GM19467 (cell line): ENCODE results near the gene FHIT.
"Not testable (repeated sequence)": the region's sequence is repeated elsewhere in the genome, so short reads cannot be mapped to it uniquely, and the experiment has no call there.

Experiments used
- ATAC-seq: cut with Tn5 transposase; IDR thresholded peaks from one replicate; pipeline ENCODE4 v1.9.1; 2021; ENCODE audit warnings: mild to moderate bottlenecking, moderate library complexity; ENCODE audit not compliant: unreplicated experiment

The FHIT gene

DNA sequence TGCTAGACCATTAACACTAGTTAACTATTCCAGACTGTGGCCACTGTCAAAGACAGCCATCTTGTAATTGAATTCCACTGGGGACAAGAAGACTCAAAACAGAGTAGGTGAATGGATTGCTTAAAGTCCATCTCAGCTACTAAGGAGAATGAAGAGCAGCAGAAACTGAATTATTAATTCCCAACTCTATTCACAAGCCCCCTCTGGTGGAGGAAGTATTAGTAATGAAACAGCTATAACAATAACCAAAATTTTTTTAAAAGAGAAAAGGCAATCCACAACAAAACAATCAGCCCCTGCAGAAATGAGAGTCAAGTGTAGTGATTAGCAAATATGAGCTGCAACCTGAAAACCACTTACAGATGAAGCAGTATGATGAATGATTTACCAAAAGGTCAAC, 302.8 kb downstream of the FHIT start:
- no peak for ATAC-seq

DNA sequence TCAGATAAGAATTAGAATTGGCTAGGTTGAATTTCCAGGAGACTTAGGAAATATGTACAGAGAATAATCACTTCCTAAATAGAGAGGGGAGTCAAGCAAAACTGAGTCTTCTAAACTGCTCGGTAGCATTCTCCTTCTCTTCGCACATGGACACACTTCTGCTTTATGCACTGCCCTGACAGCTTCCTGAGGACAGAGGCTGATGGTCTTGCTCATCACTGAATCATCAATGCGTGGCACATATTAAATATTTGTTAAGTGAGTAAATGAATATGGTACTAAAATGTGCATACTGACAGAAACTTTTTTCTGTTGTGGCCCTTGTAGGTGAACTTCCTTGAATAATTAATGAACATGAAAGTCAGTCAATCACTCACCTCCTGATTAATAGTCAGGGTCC, 315.5 kb downstream of the FHIT start:
- no peak for ATAC-seq

DNA sequence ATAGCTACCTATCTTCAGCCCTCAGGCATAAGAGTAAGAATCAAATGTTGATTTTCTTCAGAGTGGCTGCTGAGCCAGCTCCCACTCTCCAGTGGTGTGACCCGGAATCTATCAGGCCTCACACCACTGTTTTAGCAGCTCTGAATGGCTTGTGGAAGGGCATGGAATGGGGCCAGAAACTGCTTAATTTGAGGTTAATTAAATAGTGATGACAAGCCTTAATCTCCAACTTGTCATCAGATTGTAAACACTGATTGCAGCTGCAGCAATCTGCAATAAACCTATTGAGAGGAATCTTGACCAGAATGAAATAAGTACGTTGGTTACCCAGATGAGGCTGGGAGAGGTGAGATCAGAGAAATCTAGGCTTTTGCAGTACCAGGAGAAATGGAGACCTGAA, 317.4 kb downstream of the FHIT start:
- ATAC-seq: no peak

DNA sequence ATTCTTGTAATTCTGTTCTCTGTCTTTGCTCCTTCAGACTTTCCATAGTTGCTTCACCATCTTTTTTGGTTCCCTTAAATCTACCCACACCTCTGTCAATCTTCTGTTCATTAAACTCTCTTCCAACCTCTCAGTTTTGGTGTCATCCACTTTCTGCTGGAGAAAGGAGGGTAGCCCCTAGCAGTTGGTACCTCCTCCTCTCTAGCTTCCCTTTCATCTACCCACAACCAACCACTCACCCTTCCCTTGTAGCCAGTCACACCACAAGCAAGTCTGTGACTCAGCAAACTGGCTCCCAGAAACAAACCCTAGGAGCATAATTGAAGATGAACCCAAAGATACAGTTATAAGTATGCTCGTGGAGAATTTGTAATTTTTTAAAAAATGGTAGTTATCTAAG, 318.6 kb downstream of the FHIT start:
- ATAC-seq: no peak

DNA sequence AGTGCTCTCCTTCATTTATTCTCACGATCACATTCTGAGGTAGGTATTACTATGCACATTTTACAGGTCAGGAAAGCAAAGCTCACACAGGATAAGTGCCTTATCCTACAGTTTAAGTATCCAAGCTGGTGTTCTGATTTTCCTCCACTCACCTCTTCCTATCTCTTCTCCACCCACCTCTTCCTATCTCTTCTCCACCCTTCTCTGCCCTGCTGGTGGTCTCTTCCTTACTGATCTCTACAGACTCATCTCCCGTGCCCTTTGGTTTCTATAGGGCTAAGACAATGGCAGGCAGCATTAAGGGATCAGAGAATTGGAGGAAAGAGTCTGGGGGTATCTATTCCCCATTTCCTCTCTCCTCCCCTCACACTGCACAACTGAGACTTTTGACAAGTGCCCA, 319.1 kb downstream of the FHIT start:
- no peak for ATAC-seq

DNA sequence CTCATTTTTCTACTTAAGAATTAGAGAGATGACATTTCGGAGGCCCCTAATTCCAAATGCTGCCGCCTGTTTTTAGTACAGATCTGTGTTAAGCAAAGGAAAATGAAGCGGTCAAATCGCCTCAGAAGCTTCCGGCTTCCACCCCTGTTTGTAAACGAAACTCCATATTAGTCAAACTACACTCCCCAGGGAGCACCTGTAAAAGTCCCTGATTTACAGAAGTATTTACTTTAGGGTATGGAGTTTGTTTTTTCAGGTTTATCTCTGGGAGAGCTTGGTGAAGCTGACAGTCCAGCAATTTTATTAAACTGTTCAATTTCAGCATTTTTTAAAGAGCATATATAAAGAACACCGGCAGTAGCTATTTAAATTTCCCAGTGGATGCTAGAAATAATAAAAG, 319.8 kb downstream of the FHIT start:
- no peak for ATAC-seq

DNA sequence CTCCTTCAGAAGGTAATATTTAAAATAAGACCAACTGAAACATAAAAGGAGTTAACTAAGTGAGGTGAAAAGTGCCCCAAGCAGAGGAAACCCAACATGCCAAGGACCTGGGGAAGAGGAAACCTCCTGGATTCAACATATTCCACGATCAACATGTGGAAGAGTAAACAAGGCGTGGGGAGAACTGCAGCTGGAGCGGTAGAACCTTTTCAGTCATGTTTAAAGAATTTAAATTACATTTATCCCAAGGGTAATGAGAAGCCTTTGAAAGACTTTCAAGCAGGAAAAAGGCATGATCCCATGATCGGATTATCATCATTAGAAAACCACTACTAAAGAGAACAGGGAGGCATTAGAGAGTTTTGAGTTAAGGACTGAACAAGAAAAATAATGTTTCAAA, 330.7 kb downstream of the FHIT start:
- ATAC-seq: no peak

DNA sequence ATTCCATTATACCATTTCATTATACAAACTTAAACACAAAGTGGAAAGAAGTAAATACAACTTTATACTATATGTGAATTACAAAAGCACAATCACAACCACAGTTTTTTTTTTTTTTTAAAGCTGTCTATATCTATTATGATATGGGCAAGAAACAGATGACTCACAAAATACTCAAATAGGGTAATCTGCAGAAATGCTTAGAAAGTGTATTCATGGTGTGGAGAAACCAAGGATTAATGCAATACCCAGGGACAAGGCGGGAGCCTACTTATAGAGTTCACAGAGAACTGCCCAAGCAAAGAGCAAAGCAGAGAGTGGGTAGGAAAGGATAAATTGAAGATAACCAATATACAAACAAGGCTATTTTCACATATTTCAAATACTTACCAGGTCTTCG, 332.0 kb downstream of the FHIT start:
- ATAC-seq: no peak

DNA sequence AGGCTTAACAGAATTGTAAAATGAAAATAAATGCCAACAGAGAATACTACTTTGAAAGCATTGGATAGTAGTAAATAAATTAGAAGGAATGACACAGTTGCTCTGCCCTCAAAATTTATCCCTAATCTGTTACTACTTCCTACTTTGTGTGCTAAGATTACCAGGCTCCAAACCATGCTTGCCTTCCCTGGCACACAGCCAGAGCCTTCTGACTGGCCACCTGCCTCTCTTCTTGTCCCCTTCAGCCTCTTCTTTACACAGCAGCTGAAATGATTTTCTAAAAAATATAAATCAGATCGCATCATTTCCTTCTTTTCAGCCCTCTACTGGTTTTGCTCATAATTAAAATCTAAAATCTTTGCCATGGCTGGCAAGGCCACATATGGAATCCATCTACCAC, 334.1 kb downstream of the FHIT start:
- ATAC-seq: no peak

DNA sequence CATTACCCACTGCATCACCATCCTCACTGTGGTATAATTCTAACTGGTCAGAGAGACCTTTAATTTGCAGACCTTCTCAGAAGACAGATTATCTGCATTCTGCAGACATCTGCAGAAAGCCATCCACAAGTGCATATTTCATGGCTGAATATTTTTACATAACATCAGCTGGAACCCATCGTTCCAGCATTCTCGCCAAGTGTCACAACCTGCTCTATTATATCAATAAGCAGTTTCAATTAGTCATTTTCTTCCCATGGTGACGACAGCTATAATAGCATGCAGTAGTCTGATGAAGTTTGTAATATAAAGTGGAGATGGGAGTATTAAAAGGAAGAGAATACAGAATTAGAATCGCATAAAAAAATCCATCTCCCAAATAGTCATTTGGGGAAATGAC, 334.7 kb downstream of the FHIT start:
- ATAC-seq: no peak

DNA sequence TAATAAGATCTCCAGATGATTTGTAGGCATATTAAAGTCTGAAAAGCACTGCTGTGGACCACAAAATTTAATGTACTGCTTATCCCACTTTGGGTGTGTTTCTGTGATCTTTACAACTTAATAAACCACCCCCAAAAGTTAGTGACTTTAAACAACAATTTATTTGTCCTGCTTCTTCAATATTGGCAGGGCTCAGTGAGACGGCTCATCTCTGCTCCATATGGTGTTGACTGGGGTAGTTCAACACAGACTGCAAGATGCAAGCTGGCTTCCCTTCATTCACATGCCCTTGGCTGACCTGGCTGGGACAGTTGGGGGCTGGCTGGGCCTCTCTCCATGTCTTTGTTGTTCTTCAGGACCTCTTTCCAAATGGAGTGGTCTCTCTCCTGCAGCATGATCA, 337.8 kb downstream of the FHIT start:
- ATAC-seq: no peak

DNA sequence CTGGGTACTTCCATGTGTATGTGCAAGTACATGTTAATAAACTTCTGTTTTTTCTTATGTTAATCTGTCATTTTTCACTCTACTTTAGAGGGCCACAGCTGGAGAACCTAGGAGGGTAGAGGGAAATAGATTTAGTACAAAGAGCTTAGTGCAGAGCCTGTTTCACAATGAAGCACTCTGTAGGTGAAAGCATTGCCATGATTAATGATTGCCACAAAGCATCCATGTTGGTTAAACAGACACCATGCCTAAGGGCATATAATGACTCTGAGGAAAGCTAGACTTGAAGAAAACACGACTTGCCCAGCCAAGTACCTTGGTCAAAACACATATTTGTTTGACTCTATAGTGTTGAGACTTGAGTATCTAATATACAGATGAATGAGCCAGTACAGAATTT, 338.4 kb downstream of the FHIT start:
- no peak for ATAC-seq

DNA sequence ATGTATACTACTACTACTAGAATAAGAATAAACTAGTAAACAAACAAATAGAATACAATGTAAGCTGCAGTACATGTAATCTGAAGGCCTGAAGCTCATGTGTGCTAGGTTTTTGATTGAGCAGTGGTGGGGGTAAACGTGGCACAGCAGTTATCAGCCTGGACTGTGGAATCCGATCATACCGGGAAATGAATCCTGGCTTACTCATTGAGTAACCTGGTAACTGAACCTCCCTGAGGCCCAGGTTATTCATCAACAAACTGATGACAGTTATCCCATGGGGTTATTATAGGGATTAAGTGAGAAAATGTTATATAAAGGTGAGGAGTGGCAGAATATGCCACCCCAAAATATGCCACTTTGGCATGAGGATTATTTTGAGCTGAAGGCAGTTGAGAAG, 339.1 kb downstream of the FHIT start:
- no peak for ATAC-seq

DNA sequence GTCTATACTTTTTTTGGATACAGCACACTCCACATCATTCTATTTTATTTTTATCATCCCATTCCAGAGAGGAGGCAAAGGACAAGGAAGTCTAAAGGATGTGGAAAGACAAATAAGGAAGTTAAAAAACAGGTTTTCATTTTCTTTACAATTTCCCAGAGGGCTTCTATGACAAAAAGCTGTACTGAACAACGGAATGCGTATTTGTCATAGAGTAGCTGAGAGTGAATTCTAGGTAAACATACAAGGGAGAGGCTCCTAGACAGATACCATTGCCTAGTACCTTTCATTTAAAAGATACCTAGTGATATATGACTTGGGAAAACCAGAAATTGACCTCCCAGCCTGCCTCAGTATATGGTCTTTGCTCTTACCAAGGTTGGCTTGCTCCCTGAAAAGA, 341.7 kb downstream of the FHIT start:
- ATAC-seq: no peak

DNA sequence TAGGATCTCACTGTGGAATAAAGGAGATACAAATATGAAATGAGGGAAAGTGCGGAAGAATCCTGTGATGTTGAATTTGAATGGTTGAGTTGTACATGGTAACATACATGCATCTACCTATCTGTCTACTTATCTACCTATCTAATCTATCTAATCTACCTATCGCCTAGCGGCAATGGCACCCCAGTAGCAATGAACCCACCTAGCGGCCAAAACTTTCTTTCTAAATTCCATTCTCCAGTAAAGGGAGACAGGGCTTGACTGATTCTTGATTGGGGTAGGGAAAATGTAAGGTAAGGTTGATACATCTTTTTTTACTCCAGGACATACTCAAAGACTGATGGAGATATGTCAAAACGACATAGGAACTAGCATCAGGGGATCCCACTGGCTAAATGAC, 345.0 kb downstream of the FHIT start:
- no peak for ATAC-seq

DNA sequence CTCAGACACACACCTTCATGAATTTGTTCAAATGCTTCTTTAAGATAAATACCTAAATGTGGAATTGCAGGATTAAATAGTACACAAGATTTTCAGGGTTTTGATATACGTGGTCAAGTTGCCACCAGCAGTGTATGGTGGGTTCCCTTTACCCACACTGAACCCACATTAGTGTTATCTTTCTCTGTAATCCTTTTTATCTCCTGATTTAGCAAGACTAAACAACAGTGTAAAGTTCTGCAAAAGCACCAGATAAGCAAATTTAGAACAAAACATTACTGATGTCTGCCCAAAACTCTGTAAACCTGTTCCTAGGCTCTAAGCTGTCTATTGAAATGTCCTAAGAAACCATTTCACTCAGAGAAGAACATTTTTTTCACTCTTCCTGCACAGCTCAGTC, 352.9 kb downstream of the FHIT start:
- ATAC-seq: no peak

DNA sequence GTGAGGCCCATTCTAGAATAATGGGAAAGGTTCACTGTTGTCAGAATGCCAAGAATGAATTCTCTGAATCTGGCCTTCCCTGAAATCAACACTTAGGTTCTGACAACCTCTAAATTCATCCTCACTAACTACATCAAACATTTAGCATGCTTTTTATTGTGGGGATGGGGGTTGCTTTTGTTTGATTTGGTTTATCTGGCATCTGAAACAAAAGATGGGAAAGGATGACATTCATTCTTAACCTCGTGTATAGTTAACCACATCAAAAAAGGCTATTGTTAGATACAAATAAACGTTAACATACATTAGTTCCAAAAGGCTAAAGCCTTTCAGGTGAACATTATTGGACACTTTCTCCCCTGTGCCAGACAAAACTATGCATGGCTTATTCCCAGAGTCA, 357.3 kb downstream of the FHIT start:
- no peak for ATAC-seq

DNA sequence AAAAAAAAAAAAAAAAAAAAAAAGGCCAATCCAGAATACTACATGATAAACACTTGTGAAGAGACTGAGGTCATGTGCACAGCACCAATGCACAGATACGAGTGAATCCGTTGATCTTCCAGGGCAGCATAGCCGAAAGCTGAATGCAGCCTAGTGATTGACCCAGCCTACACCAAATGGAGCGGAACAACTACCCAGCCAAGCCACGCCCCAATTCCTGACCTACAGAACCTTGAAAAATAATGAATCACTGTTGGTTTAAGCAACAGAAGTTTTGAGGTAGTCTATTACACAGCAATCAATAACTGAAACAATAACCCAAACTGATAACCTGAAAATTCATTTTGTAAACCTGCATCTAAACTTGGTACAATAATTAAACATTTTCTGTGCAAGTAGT, 361.0 kb downstream of the FHIT start:
- ATAC-seq: no peak

DNA sequence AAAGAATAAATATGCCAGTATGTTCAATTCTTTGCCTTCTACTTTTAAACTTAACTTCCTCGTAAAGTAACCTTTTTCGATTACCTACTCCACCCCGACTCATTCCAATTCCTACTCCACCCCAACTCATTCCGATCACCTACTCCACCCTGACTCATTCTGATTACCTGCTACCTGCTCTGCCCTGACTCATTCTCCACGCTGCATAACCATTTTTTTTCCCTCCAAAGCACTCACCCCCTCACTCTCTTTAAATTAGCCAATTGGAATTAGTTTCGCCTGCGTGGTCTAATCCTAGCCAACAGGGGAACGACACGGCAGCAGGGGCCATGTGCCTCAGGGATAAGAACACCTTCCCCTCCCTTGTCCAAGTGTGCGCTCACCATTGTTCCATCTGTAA, 362.3 kb downstream of the FHIT start:
- ATAC-seq: not testable (repeated sequence)

DNA sequence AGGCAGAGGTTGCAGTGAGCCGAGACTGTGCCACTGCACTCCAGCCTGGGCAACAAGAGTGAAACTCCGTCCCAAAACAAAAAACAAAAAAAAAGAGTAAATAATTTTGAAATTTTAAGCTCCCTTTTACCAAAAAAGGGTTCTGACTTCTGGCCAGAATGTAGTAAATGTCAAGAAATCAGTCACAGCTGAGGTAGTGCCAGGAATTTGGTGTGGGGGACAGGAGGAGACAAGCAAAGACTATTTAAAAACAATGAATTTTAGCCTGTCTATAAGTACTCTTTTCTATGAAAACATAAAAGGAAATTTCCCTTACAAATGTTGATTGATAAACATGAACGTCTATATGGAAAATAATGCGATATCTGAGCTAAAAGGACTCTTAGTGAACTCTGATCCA, 363.7 kb downstream of the FHIT start:
- ATAC-seq: no peak

DNA sequence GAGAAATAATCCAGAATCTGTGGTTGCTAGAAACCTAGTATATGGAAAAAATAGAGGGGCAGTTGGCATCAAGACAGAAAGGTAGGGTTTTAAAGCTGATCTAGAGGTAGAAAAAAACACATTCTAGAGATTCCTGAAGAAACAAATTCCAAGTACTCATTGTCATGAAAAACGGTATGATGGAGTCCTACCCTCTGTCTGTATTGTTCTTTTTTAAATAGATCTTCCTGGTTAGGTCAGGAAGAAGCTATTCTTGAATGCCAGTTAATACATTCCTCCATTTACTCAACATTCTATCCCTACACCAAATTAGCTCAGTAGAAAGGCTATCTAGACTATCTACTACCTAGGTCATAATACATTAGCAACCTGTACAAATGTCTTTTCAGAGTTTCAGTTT, 364.7 kb downstream of the FHIT start:
- no peak for ATAC-seq

DNA sequence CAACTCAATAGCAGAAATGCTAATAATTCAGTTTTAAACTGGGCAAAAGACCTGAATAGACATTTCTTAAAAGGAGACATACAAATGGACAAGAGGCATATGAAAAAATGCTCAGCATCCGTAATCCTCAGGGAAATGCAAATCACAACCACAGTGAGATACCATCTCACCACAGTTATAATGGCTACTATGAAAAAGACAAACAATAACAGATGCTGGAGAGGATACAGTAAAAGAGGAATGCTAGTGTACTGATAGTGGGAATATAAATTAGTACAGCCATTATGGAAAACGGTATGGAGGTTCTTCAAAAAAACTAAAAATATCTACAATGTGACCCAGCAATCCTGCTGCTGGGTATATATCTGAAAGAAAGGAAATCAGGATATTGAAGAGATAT, 367.2 kb downstream of the FHIT start:
- ATAC-seq: no peak

DNA sequence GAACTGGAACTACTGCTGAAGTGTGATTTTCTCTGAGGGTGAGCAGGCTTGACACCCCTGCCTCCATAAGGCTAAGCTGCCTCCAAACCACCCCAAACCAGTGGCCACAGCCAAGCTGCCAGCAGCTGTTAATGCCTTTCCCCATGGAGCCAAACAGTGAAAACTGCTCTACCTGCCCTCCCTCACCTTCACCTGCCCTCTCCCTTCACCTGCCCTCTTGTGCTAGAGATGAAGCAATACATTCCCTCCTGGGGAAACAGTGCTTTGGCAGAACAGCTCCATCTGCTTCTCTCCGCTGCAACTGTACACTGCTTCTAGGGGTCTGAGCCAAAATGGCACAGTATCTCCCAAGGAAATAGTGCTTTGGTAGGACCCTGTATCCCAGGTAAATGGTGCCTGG, 374.1 kb downstream of the FHIT start:
- ATAC-seq: no peak

DNA sequence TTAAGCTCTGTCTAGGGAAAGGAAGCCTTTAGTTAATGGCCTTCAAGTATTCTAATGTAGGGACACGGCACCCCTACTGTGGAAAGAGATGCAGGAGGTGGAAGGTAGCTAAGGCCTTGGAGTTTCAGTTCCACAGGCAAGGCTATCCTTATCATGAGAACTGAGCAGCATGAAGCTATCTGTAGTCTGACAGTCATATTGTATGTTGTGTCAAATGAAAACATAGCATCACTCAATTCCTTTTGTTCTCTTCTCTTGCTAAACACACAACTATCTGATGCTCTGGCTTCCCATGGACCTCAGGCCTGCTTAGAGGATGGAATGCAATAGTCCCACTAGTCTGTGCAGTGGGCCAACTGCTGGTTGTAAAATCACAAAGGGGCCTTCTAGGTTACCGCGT, 380.9 kb downstream of the FHIT start:
- ATAC-seq: no peak
